ENCODE data around the gene COL24A1. TPM values are rescaled to one million over a fixed set of nuclear protein-coding genes. Genes with fewer than 3 reads are reported as not detected.
"Not testable (repeated sequence)": the region's sequence is repeated elsewhere in the genome, so short reads cannot be mapped to it uniquely, and the experiment has no call there.

COL24A1 gene
- total and polyA plus RNA-seq, 2 donors = 5.2 to 13.7 TPM

- 50% methylated on average over 3 of the region's 3 CpGs for WGBS
- no peak overlapping the region for H3K27ac ChIP-seq (ENCODE audit: low read depth)
- no peak overlapping the region for H3K4me3 ChIP-seq (ENCODE audit: low read depth, low read length)
- H3K36me3 ChIP-seq (ENCODE audit: insufficient read depth) = no peaks in the 10 kb centered on the region
- no peak for DNase-seq (ENCODE audit: extremely low spot score)
- H3K4me1 ChIP-seq (ENCODE audit: insufficient read depth) = no peaks in the 10 kb centered on the region
These were observed 16.2 kb downstream of the COL24A1 start for GRCh38 chr1:86140281-86140880.

GRCh38 chr1:86138746-86139145 is 17.8 kb downstream of the COL24A1 start:
- no peak for DNase-seq (ENCODE audit: extremely low spot score)
- WGBS = 46% methylated on average over 3 of the region's 3 CpGs
- H3K4me1 ChIP-seq (ENCODE audit: insufficient read depth) = no peaks in the 10 kb centered on the region
- H3K36me3 ChIP-seq (ENCODE audit: insufficient read depth) = no peaks in the 10 kb centered on the region
- no peak overlapping the region for H3K4me3 ChIP-seq (ENCODE audit: low read depth, low read length)
- H3K27ac ChIP-seq (ENCODE audit: low read depth) = no peak overlapping the region

GRCh38 chr1:86137436-86137835 is 19.1 kb downstream of the COL24A1 start:
- H3K4me1 ChIP-seq (ENCODE audit: insufficient read depth) = no peaks in the 10 kb centered on the region
- no peak overlapping the region for H3K4me3 ChIP-seq (ENCODE audit: low read depth, low read length)
- 38% methylated on average over 1 of the region's 1 CpG for WGBS
- DNase-seq (ENCODE audit: extremely low spot score) = no peak
- H3K27ac ChIP-seq (ENCODE audit: low read depth) = no peak overlapping the region
- H3K36me3 ChIP-seq (ENCODE audit: insufficient read depth) = no peaks in the 10 kb centered on the region

GRCh38 chr1:86119214-86119764 is 37.3 kb downstream of the COL24A1 start:
- Histone ChIP-seq H3K36me3 (ENCODE audit: insufficient read depth) (no peaks in the 10 kb centered on the region), H3K27ac (ENCODE audit: low read depth) (no peak overlapping the region), H3K4me1 (ENCODE audit: insufficient read depth) (no peaks in the 10 kb centered on the region), H3K4me3 (ENCODE audit: low read depth, low read length) (no peak overlapping the region)
- no peak for DNase-seq (ENCODE audit: extremely low spot score)
- 93% methylated on average over 3 of the region's 3 CpGs for WGBS

- Histone ChIP-seq H3K36me3 (ENCODE audit: insufficient read depth) (no peaks in the 10 kb centered on the region), H3K4me3 (ENCODE audit: low read depth, low read length) (no peak overlapping the region), H3K4me1 (ENCODE audit: insufficient read depth) (no peaks in the 10 kb centered on the region), H3K27ac (ENCODE audit: low read depth) (no peak overlapping the region)
- DNase-seq (ENCODE audit: extremely low spot score) = no peak
- WGBS = 73% methylated on average over 4 of the region's 4 CpGs
These were observed 41.7 kb downstream of the COL24A1 start for GRCh38 chr1:86114816-86115400.

GRCh38 chr1:86114236-86114635 is 42.3 kb downstream of the COL24A1 start:
- Histone ChIP-seq H3K4me3 (ENCODE audit: low read depth, low read length) (no peak overlapping the region), H3K36me3 (ENCODE audit: insufficient read depth) (no peaks in the 10 kb centered on the region), H3K4me1 (ENCODE audit: insufficient read depth) (no peaks in the 10 kb centered on the region), H3K27ac (ENCODE audit: low read depth) (no peak overlapping the region)
- WGBS = 89% methylated on average over 2 of the region's 2 CpGs
- DNase-seq (ENCODE audit: extremely low spot score) = no peak

GRCh38 chr1:86111590-86111989 is 45.0 kb downstream of the COL24A1 start:
- H3K36me3 ChIP-seq (ENCODE audit: insufficient read depth) = not testable (repeated sequence)
- 93% methylated on average over 12 of the region's 12 CpGs for WGBS

GRCh38 chr1:86110451-86111129 is 46.0 kb downstream of the COL24A1 start:
- Histone ChIP-seq H3K4me3 (ENCODE audit: low read depth, low read length) (no peak overlapping the region), H3K36me3 (ENCODE audit: insufficient read depth) (no peaks in the 10 kb centered on the region), H3K27ac (ENCODE audit: low read depth) (no peak overlapping the region), H3K4me1 (ENCODE audit: insufficient read depth) (no peaks in the 10 kb centered on the region)
- no peak for DNase-seq (ENCODE audit: extremely low spot score)
- WGBS = 98% methylated on average over 41 of the region's 41 CpGs

More at GRCh38 chr1:86111590-86111989, 45.0 kb downstream of the COL24A1 start:
- DNase-seq (ENCODE audit: extremely low spot score); H3K4me1 ChIP-seq (ENCODE audit: insufficient read depth); H3K4me3 ChIP-seq (ENCODE audit: low read depth, low read length); H3K27ac ChIP-seq (ENCODE audit: low read depth): not testable (repeated sequence)

GRCh38 chr1:86105533-86105866 is 51.1 kb downstream of the COL24A1 start:
- H3K4me1 ChIP-seq (ENCODE audit: insufficient read depth) = no peaks in the 10 kb centered on the region
- no peak overlapping the region for H3K27ac ChIP-seq (ENCODE audit: low read depth)
- DNase-seq (ENCODE audit: extremely low spot score) = no peak
- no peaks in the 10 kb centered on the region for H3K36me3 ChIP-seq (ENCODE audit: insufficient read depth)
- H3K4me3 ChIP-seq (ENCODE audit: low read depth, low read length) = no peak overlapping the region
- 97% methylated on average over 2 of the region's 2 CpGs for WGBS

GRCh38 chr1:86104606-86105532 is 51.7 kb downstream of the COL24A1 start:
- WGBS = 88% methylated on average over 12 of the region's 12 CpGs
- H3K4me3 ChIP-seq (ENCODE audit: low read depth, low read length) = no peak overlapping the region
- peak; percentile 67 for DNase-seq (ENCODE audit: extremely low spot score)

GRCh38 chr1:86101616-86102015 is 55.0 kb downstream of the COL24A1 start:
- WGBS = 44% methylated on average over 2 of the region's 2 CpGs
- Histone ChIP-seq H3K4me1 (ENCODE audit: insufficient read depth) (no peaks in the 10 kb centered on the region), H3K36me3 (ENCODE audit: insufficient read depth) (no peaks in the 10 kb centered on the region)

More at GRCh38 chr1:86104606-86105532, 51.7 kb downstream of the COL24A1 start:
- no peak overlapping the region for H3K27ac ChIP-seq (ENCODE audit: low read depth)
- H3K36me3 ChIP-seq (ENCODE audit: insufficient read depth) = no peaks in the 10 kb centered on the region
- H3K4me1 ChIP-seq (ENCODE audit: insufficient read depth) = no peaks in the 10 kb centered on the region

GRCh38 chr1:86100401-86100800 is 56.2 kb downstream of the COL24A1 start:
- 73% methylated on average over 1 of the region's 1 CpG for WGBS
- no peaks in the 10 kb centered on the region for H3K4me1 ChIP-seq (ENCODE audit: insufficient read depth)
- DNase-seq (ENCODE audit: extremely low spot score) = no peak
- H3K27ac ChIP-seq (ENCODE audit: low read depth) = no peak overlapping the region
- no peak overlapping the region for H3K4me3 ChIP-seq (ENCODE audit: low read depth, low read length)
- no peaks in the 10 kb centered on the region for H3K36me3 ChIP-seq (ENCODE audit: insufficient read depth)

More at GRCh38 chr1:86101616-86102015, 55.0 kb downstream of the COL24A1 start:
- Histone ChIP-seq H3K27ac (ENCODE audit: low read depth) (no peak overlapping the region), H3K4me3 (ENCODE audit: low read depth, low read length) (no peak overlapping the region)
- DNase-seq (ENCODE audit: extremely low spot score) = no peak

- Histone ChIP-seq H3K4me3 (ENCODE audit: low read depth, low read length) (no peak overlapping the region), H3K4me1 (ENCODE audit: insufficient read depth) (no peaks in the 10 kb centered on the region), H3K36me3 (ENCODE audit: insufficient read depth) (no peaks in the 10 kb centered on the region), H3K27ac (ENCODE audit: low read depth) (peak overlapping the region; percentile 14)
- no peak for DNase-seq (ENCODE audit: extremely low spot score)
- WGBS = 94% methylated on average over 16 of the region's 16 CpGs
These were observed 66.8 kb downstream of the COL24A1 start for GRCh38 chr1:86089765-86090164.
